Erythroblast (primary cell): ENCODE results near the gene CCDC40.

Experiments
- GATA1 ChIP-seq: IDR thresholded peaks from 2 replicates; pipeline ENCODE4 v1.6.1; 2011; ENCODE audit warnings: low read depth, mild to moderate bottlenecking, control low read depth, low read length, moderate library complexity
- POLR2A ChIP-seq: IDR thresholded peaks from 2 replicates; pipeline ENCODE4 v1.6.1; 2011; ENCODE audit warnings: mild to moderate bottlenecking, low read length

DNA sequence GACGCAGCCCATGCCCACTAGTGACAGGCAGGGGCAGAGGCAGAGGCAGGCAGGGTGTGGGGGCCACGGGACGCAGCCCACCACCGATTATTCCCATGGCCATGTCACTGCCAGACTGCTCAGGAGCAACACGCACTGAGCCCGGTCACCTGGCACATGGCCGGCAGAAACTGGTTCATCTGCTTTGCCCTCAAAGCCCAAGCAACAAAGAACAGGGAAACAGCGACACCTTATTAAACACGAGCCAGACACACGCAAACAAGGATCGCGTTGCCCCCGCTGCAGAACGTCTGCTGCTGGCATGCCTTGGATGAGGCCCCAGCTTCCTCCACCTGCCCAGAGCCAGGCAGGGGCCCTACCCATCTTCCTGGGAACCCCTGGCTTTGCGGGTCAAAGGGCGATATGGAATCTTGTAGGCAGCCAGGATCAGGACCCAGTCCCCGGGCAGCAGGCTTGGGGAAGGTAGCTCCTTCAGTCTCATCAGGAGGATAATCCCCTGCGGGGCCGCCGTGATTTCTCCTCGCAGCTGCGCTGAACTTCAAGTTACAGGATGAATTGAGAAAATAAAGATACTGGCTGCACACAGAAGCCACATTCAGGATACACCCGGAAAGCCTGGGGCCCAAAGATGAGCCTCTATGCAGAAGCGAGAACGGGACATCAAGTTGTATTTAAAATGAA, 5.6 kb upstream of the CCDC40 start:
- TF ChIP-seq POLR2A: no peak
- no peak for TF ChIP-seq GATA1
